GM12878 (cell line): ENCODE measurements around the gene NCOA4. TPM values are rescaled to one million over a fixed set of nuclear protein-coding genes. Genes with fewer than 3 reads are reported as not detected.

Experiments used
- ATAC-seq: fragments of 200-7000 bp; cut with Tn5 transposase; 3 replicates; pipeline ENCODE4 v1.9.1; 2020; ENCODE audit warnings: mild to moderate bottlenecking, moderate library complexity
- BruUV-seq: library from RNA; stranded (reverse); fragments of 400-500 nt; replicated peaks from 2 replicates; lab custom pipeline; 2021; lab: Mats Ljungman, UMichigan
- CTCF ChIA-PET: fragments of 300-600 bp; sonication (Branson Sonifier 250); formaldehyde crosslinking; extraction: SDS; loops from one replicate; lab custom pipeline; 2021; ENCODE audit warnings: inconsistent platforms; lab: Yijun Ruan, JAX
- POLR2A ChIA-PET: fragments of 350-600 bp; formaldehyde crosslinking; extraction: SDS; loops from one replicate; lab custom pipeline; 2021; ENCODE audit warnings: inconsistent platforms; lab: Charles Lee
- RAD21 ChIA-PET: fragments of 300-600 bp; sonication (Branson Sonifier 250); formaldehyde crosslinking; loops from one replicate; lab custom pipeline; 2023; ENCODE audit warnings: antibody characterized with exemption; ENCODE audit not compliant: unreplicated experiment; lab: Charles Lee
- SMC1A ChIA-PET: fragments of 300-600 bp; sonication (Branson Sonifier 250); formaldehyde crosslinking; loops from one replicate; lab custom pipeline; 2023; ENCODE audit not compliant: unreplicated experiment, uncharacterized antibody; lab: Charles Lee
- DNase-seq: peaks from one replicate; pipeline ENCODE4 v3.0.0-alpha.2; 2011; ENCODE audit warnings: low read depth, low spot score
- FAIRE-seq: peaks from 3 replicates; lab custom pipeline; 2011; peaks lifted over from hg19 to GRCh38; lab: Jason Lieb, UNC
- H2AFZ ChIP-seq: 2 replicates; pipeline ENCODE4 v1.6.0; 2011; ENCODE audit warnings: low read depth, low read length, control low read depth; ENCODE audit not compliant: control insufficient read depth
- H3K27ac ChIP-seq: 2 replicates; pipeline ENCODE4 v1.5.1; 2011; ENCODE audit warnings: control low read depth; ENCODE audit not compliant: control insufficient read depth, insufficient read depth
- H3K27me3 ChIP-seq, 2 experiments: replicated peaks in 1 of 2; 2 replicates each; pipeline versions ENCODE4 v1.6.0 to v1.6.1; 2011; ENCODE audit warnings: low read length in 1 of 2; ENCODE audit not compliant: control insufficient read depth in 2 of 2, insufficient read depth in 2 of 2
- H3K36me3 ChIP-seq, 2 experiments: 2 replicates each; pipeline ENCODE4 v1.5.1; 2011; ENCODE audit warnings: low read length in 1 of 2; ENCODE audit not compliant: control insufficient read depth in 2 of 2, insufficient read depth in 2 of 2
- H3K4me1 ChIP-seq: 2 replicates; pipeline ENCODE4 v1.6.1; 2011; ENCODE audit warnings: mild to moderate bottlenecking, low read length, moderate library complexity, mixed read lengths; ENCODE audit not compliant: control insufficient read depth, insufficient read depth
- H3K4me2 ChIP-seq: 2 replicates; pipeline ENCODE4 v1.6.0; 2011; ENCODE audit warnings: control low read depth; ENCODE audit not compliant: control insufficient read depth, insufficient read depth
- H3K4me3 ChIP-seq: fragments of 200-600 bp; sonication (generic); 2 replicates; pipeline ENCODE4 v1.5.1; 2016
- H3K79me2 ChIP-seq: 2 replicates; pipeline ENCODE4 v1.6.0; 2011; ENCODE audit warnings: low read length; ENCODE audit not compliant: control insufficient read depth, insufficient read depth
- H3K9ac ChIP-seq: 2 replicates; pipeline ENCODE4 v1.8.0; 2011; ENCODE audit warnings: low read length, control low read depth, mixed read lengths; ENCODE audit not compliant: control insufficient read depth, insufficient read depth
- H3K9me3 ChIP-seq: replicated peaks from 3 replicates; pipeline ENCODE4 v1.5.1; 2011; ENCODE audit warnings: mild to moderate bottlenecking, low read length; ENCODE audit not compliant: control insufficient read depth, insufficient read depth
- H4K20me1 ChIP-seq: 2 replicates; pipeline ENCODE4 v1.6.0; 2011; ENCODE audit not compliant: control insufficient read depth, insufficient read depth
- BHLHE40 ChIP-seq, 2 experiments: fragments of 450-650 bp in 1 of 2; IDR thresholded peaks; 2 replicates each; pipeline ENCODE4 v1.6.1; 2011 to 2017; ENCODE audit warnings: low read depth in 2 of 2, borderline replicate concordance in 1 of 2, improper control_type of control experiment in 1 of 2, low read length in 1 of 2, mild to moderate bottlenecking in 1 of 2
- CEBPB ChIP-seq, 2 experiments: fragments of 150-350 bp in 1 of 2; IDR thresholded peaks; 2 replicates each; pipeline ENCODE4 v1.6.1; 2012 to 2014; ENCODE audit warnings: low read depth in 2 of 2, low read length in 2 of 2, borderline replicate concordance in 1 of 2, inconsistent platforms in 1 of 2
- GATAD2B ChIP-seq: fragments of 450-650 bp; conservative IDR thresholded peaks from 2 replicates; pipeline ENCODE4 v1.6.1; 2017; ENCODE audit warnings: low read depth, mild to moderate bottlenecking, moderate library complexity
- IRF4 ChIP-seq: IDR thresholded peaks from 2 replicates; pipeline ENCODE4 v1.6.1; 2011; ENCODE audit warnings: low read depth, low read length
- MEF2A ChIP-seq: IDR thresholded peaks from 2 replicates; pipeline ENCODE4 v1.6.1; 2011; ENCODE audit warnings: low read depth, mild to moderate bottlenecking, low read length, moderate library complexity; ENCODE audit not compliant: insufficient read depth
- NR2F1 ChIP-seq: fragments of 450-650 bp; conservative IDR thresholded peaks from 2 replicates; pipeline ENCODE4 v1.6.1; 2017; ENCODE audit warnings: mild to moderate bottlenecking
- RELA ChIP-seq: fragments of 450-650 bp; IDR thresholded peaks from 2 replicates; pipeline ENCODE4 v1.8.0; 2014; ENCODE audit warnings: borderline replicate concordance; ENCODE audit not compliant: partially characterized antibody
- RFX5 ChIP-seq: IDR thresholded peaks from 2 replicates; pipeline ENCODE4 v1.6.1; 2011; ENCODE audit warnings: low read depth, low read length, improper control_type of control experiment
- SP1 ChIP-seq: IDR thresholded peaks from one replicate; pipeline ENCODE4 v1.6.1; 2011; ENCODE audit warnings: low read depth, low read length
- YBX1 ChIP-seq: fragments of 450-650 bp; IDR thresholded peaks from 2 replicates; pipeline ENCODE4 v1.6.1; 2016; ENCODE audit warnings: antibody characterized with exemption
- in situ Hi-C: fragments of 300-500 bp; cut with MboI; formaldehyde crosslinking; loops from 9 replicates; pipeline ENCODE4 v1.14.3; 2018; ENCODE audit warnings: mixed read lengths
- intact Hi-C: fragments of 100-400 bp; cut with micrococcal nuclease; formaldehyde crosslinking; loops from one replicate; pipeline ENCODE4 v1.14.2; 2022; ENCODE audit not compliant: unreplicated experiment
- polyA plus RNA-seq, 11 experiments: library from polyadenylated mRNA; depleted of rRNA in 4 of 11; unstranded in 6 of 11; stranded (reverse) in 5 of 11; fragments of >200 nt; fragmentation: Nextera tagmentation in 4 of 11; fragmentation: Illumina TruSeq in 1 of 11; extraction: Ambion mirVana in 4 of 11; extraction: Trizol in 1 of 11; gene quantifications; 1 replicate in 1 of 11; 2 replicates in 10 of 11; pipeline versions ENCODE4 v1.2.1 to v1.2.3, GENCODE V29; 2011 to 2016; ENCODE audit warnings: inconsistent platforms in 2 of 11, missing spikeins in 2 of 11, low read depth in 1 of 11
- total RNA-seq, 4 experiments: library from RNA; depleted of rRNA in 3 of 4; stranded (reverse); fragments of >200 nt in 3 of 4; fragmentation: Illumina TruSeq in 1 of 4; extraction: Trizol in 1 of 4; gene quantifications; 2 replicates each; pipeline versions ENCODE4 v1.2.1 to v1.2.3, GENCODE V29; 2013 to 2021
- TF ChIP-seq, protein P1 (sequence below): IDR thresholded peaks from 2 replicates; pipeline ENCODE4 v1.6.1; 2012; ENCODE audit warnings: improper control_type of control experiment, low read depth, low read length; ENCODE audit not compliant: insufficient replicate concordance
- TF ChIP-seq, protein P2 (sequence below): fragments of 450-650 bp; IDR thresholded peaks from 2 replicates; pipeline ENCODE4 v1.6.1; 2017; ENCODE audit warnings: mild to moderate bottlenecking, moderate library complexity
- TF ChIP-seq, protein P3 (sequence below): fragments of 450-650 bp; formaldehyde crosslinking; IDR thresholded peaks from 2 replicates; pipeline ENCODE4 v1.4.0; 2022; ENCODE audit warnings: mild to moderate bottlenecking, moderate library complexity

NCOA4 gene
- total and polyA plus RNA-seq, 10 of the 15 experiments (the other 5 are each of a cell fraction or from before 2014, with no cell fraction given) = 57.5 to 119 (median 100) TPM

DNA sequence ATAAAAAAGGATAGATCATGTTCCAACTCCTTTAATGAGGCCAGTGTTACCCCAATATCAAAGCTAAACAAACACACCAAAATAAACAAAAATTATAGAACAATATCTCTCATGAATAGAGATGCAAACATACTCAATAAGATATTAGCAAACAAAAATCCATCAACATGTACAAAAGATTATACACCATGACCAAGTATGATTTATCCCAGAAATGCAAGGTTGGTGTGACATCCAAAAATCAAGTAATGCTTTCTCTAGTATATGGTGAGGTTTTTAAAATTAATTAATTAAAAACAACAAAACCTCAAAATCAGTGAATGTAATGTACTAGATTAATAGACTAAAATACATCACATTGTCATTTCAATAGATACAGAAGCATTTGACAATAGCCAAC, 26.6 kb upstream of the NCOA4 start:
- no peaks in the 10 kb centered on the region for H3K9me3 ChIP-seq
- no peaks in the 10 kb centered on the region for H4K20me1 ChIP-seq
- ATAC-seq = no peak
- in situ Hi-C loops = no loop called here
- ChIA-PET RAD21 (no interaction called here), POLR2A (no interaction called here), CTCF (no interaction called here), SMC1A (no interaction called here)
- no peaks in the 10 kb centered on the region for H3K4me1 ChIP-seq
- H3K36me3 ChIP-seq = no peaks in the 10 kb centered on the region
- H3K79me2 ChIP-seq = no peaks in the 10 kb centered on the region
- peaks cover 0 to 2% of the 10 kb centered on the region in 2 experiments; a peak in 2 of 4 replicates for H3K27me3 ChIP-seq
- H3K9ac ChIP-seq = no peak overlapping the region
- H3K27ac ChIP-seq = no peak overlapping the region
- H3K4me2 ChIP-seq = no peak overlapping the region
- intact Hi-C loops = no loop called here
- DNase-seq = no peak
- no TSS peak for BruUV-seq
- H3K4me3 ChIP-seq = no peak overlapping the region
- no peak for FAIRE-seq
- H2AFZ ChIP-seq = no peak overlapping the region
- TF ChIP-seq CEBPB (IDR thresholded peaks at IDR 0.05; ENCODE audit: borderline replicate concordance in 1 of 2, low read depth in 2 of 2, low read length in 2 of 2) (no peak), BHLHE40 (IDR thresholded peaks at IDR 0.05; ENCODE audit: borderline replicate concordance in 1 of 2, low read depth in 2 of 2, low read length in 1 of 2) (no peak), YBX1 (no peak), MEF2A (no peak), RFX5 (no peak), SP1 (no peak), IRF4 (no peak), RELA (no peak), NR2F1 (no peak), GATAD2B (no peak)
- TF ChIP-seq, protein P1, sequence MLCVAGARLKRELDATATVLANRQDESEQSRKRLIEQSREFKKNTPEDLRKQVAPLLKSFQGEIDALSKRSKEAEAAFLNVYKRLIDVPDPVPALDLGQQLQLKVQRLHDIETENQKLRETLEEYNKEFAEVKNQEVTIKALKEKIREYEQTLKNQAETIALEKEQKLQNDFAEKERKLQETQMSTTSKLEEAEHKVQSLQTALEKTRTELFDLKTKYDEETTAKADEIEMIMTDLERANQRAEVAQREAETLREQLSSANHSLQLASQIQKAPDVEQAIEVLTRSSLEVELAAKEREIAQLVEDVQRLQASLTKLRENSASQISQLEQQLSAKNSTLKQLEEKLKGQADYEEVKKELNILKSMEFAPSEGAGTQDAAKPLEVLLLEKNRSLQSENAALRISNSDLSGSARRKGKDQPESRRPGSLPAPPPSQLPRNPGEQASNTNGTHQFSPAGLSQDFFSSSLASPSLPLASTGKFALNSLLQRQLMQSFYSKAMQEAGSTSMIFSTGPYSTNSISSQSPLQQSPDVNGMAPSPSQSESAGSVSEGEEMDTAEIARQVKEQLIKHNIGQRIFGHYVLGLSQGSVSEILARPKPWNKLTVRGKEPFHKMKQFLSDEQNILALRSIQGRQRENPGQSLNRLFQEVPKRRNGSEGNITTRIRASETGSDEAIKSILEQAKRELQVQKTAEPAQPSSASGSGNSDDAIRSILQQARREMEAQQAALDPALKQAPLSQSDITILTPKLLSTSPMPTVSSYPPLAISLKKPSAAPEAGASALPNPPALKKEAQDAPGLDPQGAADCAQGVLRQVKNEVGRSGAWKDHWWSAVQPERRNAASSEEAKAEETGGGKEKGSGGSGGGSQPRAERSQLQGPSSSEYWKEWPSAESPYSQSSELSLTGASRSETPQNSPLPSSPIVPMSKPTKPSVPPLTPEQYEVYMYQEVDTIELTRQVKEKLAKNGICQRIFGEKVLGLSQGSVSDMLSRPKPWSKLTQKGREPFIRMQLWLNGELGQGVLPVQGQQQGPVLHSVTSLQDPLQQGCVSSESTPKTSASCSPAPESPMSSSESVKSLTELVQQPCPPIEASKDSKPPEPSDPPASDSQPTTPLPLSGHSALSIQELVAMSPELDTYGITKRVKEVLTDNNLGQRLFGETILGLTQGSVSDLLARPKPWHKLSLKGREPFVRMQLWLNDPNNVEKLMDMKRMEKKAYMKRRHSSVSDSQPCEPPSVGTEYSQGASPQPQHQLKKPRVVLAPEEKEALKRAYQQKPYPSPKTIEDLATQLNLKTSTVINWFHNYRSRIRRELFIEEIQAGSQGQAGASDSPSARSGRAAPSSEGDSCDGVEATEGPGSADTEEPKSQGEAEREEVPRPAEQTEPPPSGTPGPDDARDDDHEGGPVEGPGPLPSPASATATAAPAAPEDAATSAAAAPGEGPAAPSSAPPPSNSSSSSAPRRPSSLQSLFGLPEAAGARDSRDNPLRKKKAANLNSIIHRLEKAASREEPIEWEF = no peak
- TF ChIP-seq, protein P2, sequence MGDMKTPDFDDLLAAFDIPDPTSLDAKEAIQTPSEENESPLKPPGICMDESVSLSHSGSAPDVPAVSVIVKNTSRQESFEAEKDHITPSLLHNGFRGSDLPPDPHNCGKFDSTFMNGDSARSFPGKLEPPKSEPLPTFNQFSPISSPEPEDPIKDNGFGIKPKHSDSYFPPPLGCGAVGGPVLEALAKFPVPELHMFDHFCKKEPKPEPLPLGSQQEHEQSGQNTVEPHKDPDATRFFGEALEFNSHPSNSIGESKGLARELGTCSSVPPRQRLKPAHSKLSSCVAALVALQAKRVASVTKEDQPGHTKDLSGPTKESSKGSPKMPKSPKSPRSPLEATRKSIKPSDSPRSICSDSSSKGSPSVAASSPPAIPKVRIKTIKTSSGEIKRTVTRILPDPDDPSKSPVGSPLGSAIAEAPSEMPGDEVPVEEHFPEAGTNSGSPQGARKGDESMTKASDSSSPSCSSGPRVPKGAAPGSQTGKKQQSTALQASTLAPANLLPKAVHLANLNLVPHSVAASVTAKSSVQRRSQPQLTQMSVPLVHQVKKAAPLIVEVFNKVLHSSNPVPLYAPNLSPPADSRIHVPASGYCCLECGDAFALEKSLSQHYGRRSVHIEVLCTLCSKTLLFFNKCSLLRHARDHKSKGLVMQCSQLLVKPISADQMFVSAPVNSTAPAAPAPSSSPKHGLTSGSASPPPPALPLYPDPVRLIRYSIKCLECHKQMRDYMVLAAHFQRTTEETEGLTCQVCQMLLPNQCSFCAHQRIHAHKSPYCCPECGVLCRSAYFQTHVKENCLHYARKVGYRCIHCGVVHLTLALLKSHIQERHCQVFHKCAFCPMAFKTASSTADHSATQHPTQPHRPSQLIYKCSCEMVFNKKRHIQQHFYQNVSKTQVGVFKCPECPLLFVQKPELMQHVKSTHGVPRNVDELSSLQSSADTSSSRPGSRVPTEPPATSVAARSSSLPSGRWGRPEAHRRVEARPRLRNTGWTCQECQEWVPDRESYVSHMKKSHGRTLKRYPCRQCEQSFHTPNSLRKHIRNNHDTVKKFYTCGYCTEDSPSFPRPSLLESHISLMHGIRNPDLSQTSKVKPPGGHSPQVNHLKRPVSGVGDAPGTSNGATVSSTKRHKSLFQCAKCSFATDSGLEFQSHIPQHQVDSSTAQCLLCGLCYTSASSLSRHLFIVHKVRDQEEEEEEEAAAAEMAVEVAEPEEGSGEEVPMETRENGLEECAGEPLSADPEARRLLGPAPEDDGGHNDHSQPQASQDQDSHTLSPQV = no peak
- TF ChIP-seq, protein P3, sequence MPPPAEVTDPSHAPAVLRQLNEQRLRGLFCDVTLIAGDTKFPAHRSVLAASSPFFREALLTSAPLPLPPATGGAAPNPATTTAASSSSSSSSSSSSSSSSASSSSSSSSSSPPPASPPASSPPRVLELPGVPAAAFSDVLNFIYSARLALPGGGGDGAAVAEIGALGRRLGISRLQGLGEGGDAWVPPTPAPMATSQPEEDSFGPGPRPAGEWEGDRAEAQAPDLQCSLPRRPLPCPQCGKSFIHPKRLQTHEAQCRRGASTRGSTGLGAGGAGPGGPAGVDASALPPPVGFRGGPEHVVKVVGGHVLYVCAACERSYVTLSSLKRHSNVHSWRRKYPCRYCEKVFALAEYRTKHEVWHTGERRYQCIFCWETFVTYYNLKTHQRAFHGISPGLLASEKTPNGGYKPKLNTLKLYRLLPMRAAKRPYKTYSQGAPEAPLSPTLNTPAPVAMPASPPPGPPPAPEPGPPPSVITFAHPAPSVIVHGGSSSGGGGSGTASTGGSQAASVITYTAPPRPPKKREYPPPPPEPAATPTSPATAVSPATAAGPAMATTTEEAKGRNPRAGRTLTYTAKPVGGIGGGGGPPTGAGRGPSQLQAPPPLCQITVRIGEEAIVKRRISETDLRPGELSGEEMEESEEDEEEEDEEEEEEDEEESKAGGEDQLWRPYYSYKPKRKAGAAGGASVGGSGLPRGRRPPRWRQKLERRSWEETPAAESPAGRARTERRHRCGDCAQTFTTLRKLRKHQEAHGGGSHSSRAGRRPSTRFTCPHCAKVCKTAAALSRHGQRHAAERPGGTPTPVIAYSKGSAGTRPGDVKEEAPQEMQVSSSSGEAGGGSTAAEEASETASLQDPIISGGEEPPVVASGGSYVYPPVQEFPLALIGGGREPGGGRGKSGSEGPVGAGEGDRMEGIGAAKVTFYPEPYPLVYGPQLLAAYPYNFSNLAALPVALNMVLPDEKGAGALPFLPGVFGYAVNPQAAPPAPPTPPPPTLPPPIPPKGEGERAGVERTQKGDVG (CRISPR knock-in tag) = no peak
